Endothelial cell of umbilical vein (primary cell): ENCODE data around the gene FTHL17. TPM values are rescaled to one million over a fixed set of nuclear protein-coding genes. Genes with fewer than 3 reads are reported as not detected.

Experiments used
- BruUV-seq: library from RNA; stranded (reverse); fragments of 400-500 nt; replicated peaks from 2 replicates; lab custom pipeline; 2021; lab: Mats Ljungman, UMichigan
- CTCF ChIA-PET: fragments of 300-600, 350-600 bp; sonication (Branson Sonifier 250); formaldehyde crosslinking; loops from one replicate; lab custom pipeline; 2021; ENCODE audit warnings: antibody characterized with exemption, inconsistent platforms; lab: Charles Lee
- POLR2A ChIA-PET: fragments of 300-600, 350-600 bp; sonication (Branson Sonifier 250); formaldehyde crosslinking; loops from one replicate; lab custom pipeline; 2021; ENCODE audit warnings: antibody characterized with exemption, inconsistent platforms; lab: Charles Lee
- DNase-seq: peaks from one replicate; pipeline ENCODE4 v3.0.0-alpha.2; 2011; ENCODE audit warnings: low read depth, low spot score
- FAIRE-seq: peaks from 2 replicates; lab custom pipeline; 2011; peaks lifted over from hg19 to GRCh38; lab: Jason Lieb, UNC
- H2AFZ ChIP-seq: 2 replicates; pipeline ENCODE4 v1.6.0; 2012; ENCODE audit warnings: low read depth, low read length, control low read depth, inconsistent platforms
- H3K27ac ChIP-seq: 2 replicates; pipeline ENCODE4 v1.5.1; 2011; ENCODE audit warnings: low read depth, mild to moderate bottlenecking, control low read depth, low read length, moderate library complexity; ENCODE audit not compliant: insufficient read depth
- H3K27me3 ChIP-seq, 2 experiments: 2 replicates each; pipeline versions ENCODE4 v1.6.0 to v1.6.1; 2011; ENCODE audit warnings: low read length in 2 of 2, mixed read lengths in 1 of 2; ENCODE audit not compliant: control insufficient read depth in 2 of 2, insufficient read depth in 2 of 2
- H3K36me3 ChIP-seq, 2 experiments: 2 replicates in 1 of 2; 3 replicates in 1 of 2; pipeline ENCODE4 v1.5.1; 2011; ENCODE audit warnings: low read length in 2 of 2, mild to moderate bottlenecking in 1 of 2, moderate library complexity in 1 of 2; ENCODE audit not compliant: control insufficient read depth in 2 of 2, insufficient read depth in 2 of 2; ENCODE audit errors: extremely low read depth in 1 of 2
- H3K4me1 ChIP-seq: 3 replicates; pipeline ENCODE4 v1.5.1; 2011; ENCODE audit warnings: mild to moderate bottlenecking, low read length; ENCODE audit not compliant: control insufficient read depth, insufficient read depth; ENCODE audit errors: extremely low read depth
- H3K4me2 ChIP-seq: 2 replicates; pipeline ENCODE4 v1.6.1; 2011; ENCODE audit warnings: low read length, control low read depth, mixed read lengths; ENCODE audit not compliant: insufficient read depth
- H3K4me3 ChIP-seq, 3 experiments: fragments of 200-600 bp in 1 of 3; sonication (generic), shearing (Covaris generic) in 1 of 3; replicated peaks in 1 of 3; 2 replicates each; pipeline ENCODE4 v1.5.1; 2011 to 2016; ENCODE audit warnings: control low read depth in 3 of 3, low read length in 3 of 3, mild to moderate bottlenecking in 2 of 3, inconsistent platforms in 1 of 3, low read depth in 1 of 3, moderate library complexity in 1 of 3; ENCODE audit not compliant: insufficient read depth in 1 of 3
- H3K79me2 ChIP-seq: 2 replicates; pipeline ENCODE4 v1.6.0; 2012; ENCODE audit warnings: low read length, inconsistent platforms; ENCODE audit not compliant: control insufficient read depth, insufficient read depth
- H3K9ac ChIP-seq: replicated peaks from 2 replicates; pipeline ENCODE3; 2011; ENCODE audit warnings: low read length, control low read depth; ENCODE audit not compliant: insufficient read depth; ENCODE audit errors: extremely low read depth
- H3K9me1 ChIP-seq: replicated peaks from 3 replicates; pipeline ENCODE4 v1.6.0; 2011; ENCODE audit warnings: mild to moderate bottlenecking, low read length; ENCODE audit not compliant: control insufficient read depth, insufficient read depth; ENCODE audit errors: extremely low read depth
- H3K9me3 ChIP-seq: replicated peaks from 2 replicates; pipeline ENCODE4 v1.5.1; 2012; ENCODE audit warnings: low read length, inconsistent platforms; ENCODE audit not compliant: control insufficient read depth, insufficient read depth
- H4K20me1 ChIP-seq: replicated peaks from 2 replicates; pipeline ENCODE3; 2011; ENCODE audit warnings: mild to moderate bottlenecking, low read length; ENCODE audit not compliant: control insufficient read depth, insufficient read depth; ENCODE audit errors: extremely low read depth
- CTCF ChIP-seq, 2 donors: IDR thresholded peaks; 1 replicate in 1 of 2; 2 replicates in 1 of 2; pipeline ENCODE4 v1.5.1; 2011; ENCODE audit warnings: low read length in 2 of 2, mild to moderate bottlenecking in 2 of 2, moderate library complexity in 2 of 2, control low read depth in 1 of 2, inconsistent platforms in 1 of 2, low read depth in 1 of 2; ENCODE audit not compliant: insufficient read depth in 1 of 2; ENCODE audit errors: extremely low read depth in 1 of 2
- EZH2 ChIP-seq: IDR thresholded peaks from 2 replicates; pipeline ENCODE4 v1.6.1; 2012; ENCODE audit warnings: borderline replicate concordance, low read depth, mild to moderate bottlenecking, moderate library complexity, low read length, inconsistent platforms; ENCODE audit not compliant: severe bottlenecking
- FOS ChIP-seq: IDR thresholded peaks from 2 replicates; pipeline ENCODE4 v1.6.1; 2011; ENCODE audit warnings: mild to moderate bottlenecking, low read length, moderate library complexity, borderline replicate concordance; ENCODE audit not compliant: insufficient read depth
- GATA2 ChIP-seq: IDR thresholded peaks from 2 replicates; pipeline ENCODE4 v1.7.0; 2011; ENCODE audit warnings: low read depth, mild to moderate bottlenecking, moderate library complexity, mixed read lengths, low read length; ENCODE audit not compliant: insufficient read length, insufficient read depth
- JUN ChIP-seq: IDR thresholded peaks from 2 replicates; pipeline ENCODE4 v1.6.1; 2011; ENCODE audit warnings: borderline replicate concordance, low read depth; ENCODE audit not compliant: insufficient read length, insufficient read depth
- MAX ChIP-seq: IDR thresholded peaks from 2 replicates; pipeline ENCODE4 v1.6.1; 2011; ENCODE audit not compliant: insufficient read depth, insufficient read length
- MYC ChIP-seq: IDR thresholded peaks from one replicate; pipeline ENCODE4 v1.6.1; 2011; ENCODE audit warnings: mild to moderate bottlenecking, low read depth, low read length
- POLR2A ChIP-seq: IDR thresholded peaks from 2 replicates; pipeline ENCODE4 v1.6.1; 2012; ENCODE audit warnings: low read depth, mild to moderate bottlenecking, control low read depth, low read length
- POLR2AphosphoS5 ChIP-seq: IDR thresholded peaks from 2 replicates; pipeline ENCODE4 v1.6.1; 2012; ENCODE audit warnings: low read depth, mild to moderate bottlenecking, control low read depth, low read length, moderate library complexity; ENCODE audit not compliant: insufficient read depth
- dilution Hi-C: fragments of 300-500 bp; cut with MboI; formaldehyde crosslinking; loops from one replicate; pipeline ENCODE4 v1.15.0; 2019; ENCODE audit warnings: low sequenced_read_pairs; ENCODE audit not compliant: extremely low pct_ligation_motif_present
- intact Hi-C: fragments of 100-400 bp; cut with micrococcal nuclease; formaldehyde crosslinking; loops from one replicate; pipeline ENCODE4 v1.10.0; 2022
- polyA plus RNA-seq, 4 experiments: library from polyadenylated mRNA; depleted of rRNA in 3 of 4; stranded (reverse) in 3 of 4; unstranded in 1 of 4; fragments of >200 nt; gene quantifications; 2 replicates each; pipeline versions ENCODE4 v1.2.1 to v1.2.3, GENCODE V29; 2011 to 2012; ENCODE audit warnings: missing spikeins in 1 of 4
- total RNA-seq: library from RNA; stranded (reverse); gene quantifications from 2 replicates; pipeline ENCODE4 v1.2.3, GENCODE V29; 2021

The FTHL17 gene
- total and polyA plus RNA-seq, 2 donors (not counting 3 experiments of a cell fraction or from before 2014, with no cell fraction given) = not detected

GRCh38 chrX:31060016-31060415 lies 11.8 kb downstream of the FTHL17 start:
- no peaks in the 10 kb centered on the region for H4K20me1 ChIP-seq
- no peak overlapping the region for H2AFZ ChIP-seq
- H3K9me3 ChIP-seq = no peaks in the 10 kb centered on the region
- no peaks in the 10 kb centered on the region for H3K9me1 ChIP-seq
- H3K4me3 ChIP-seq = no peak overlapping the region
- H3K4me1 ChIP-seq = no peaks in the 10 kb centered on the region
- no peak overlapping the region for H3K27ac ChIP-seq
- no peaks in the 10 kb centered on the region for H3K27me3 ChIP-seq
- H3K4me2 ChIP-seq = no peak overlapping the region
- BruUV-seq = no TSS peak
- POLR2A ChIA-PET = no interaction called here
- H3K36me3 ChIP-seq = no peaks in the 10 kb centered on the region
- no peaks in the 10 kb centered on the region for H3K79me2 ChIP-seq
- no peak overlapping the region for H3K9ac ChIP-seq
- dilution Hi-C loops (no loop called here), intact Hi-C loops (no loop called here)
- CTCF ChIA-PET = no interaction called here
- DNase-seq (no peak), FAIRE-seq (no peak)
- TF ChIP-seq MAX (no peak), JUN (no peak), POLR2A (no peak), MYC (no peak)

GRCh38 chrX:31058284-31058683 lies 13.6 kb downstream of the FTHL17 start:
- Histone ChIP-seq H3K79me2 (no peaks in the 10 kb centered on the region), H3K36me3 (no peaks in the 10 kb centered on the region), H3K27ac (no peak overlapping the region), H4K20me1 (no peaks in the 10 kb centered on the region), H3K9ac (no peak overlapping the region), H3K9me1 (no peaks in the 10 kb centered on the region), H3K4me2 (no peak overlapping the region), H3K4me3 (no peak overlapping the region), H3K27me3 (no peaks in the 10 kb centered on the region), H3K9me3 (no peaks in the 10 kb centered on the region), H2AFZ (no peak overlapping the region), H3K4me1 (no peaks in the 10 kb centered on the region)
- intact Hi-C loops = no loop called here
- TF ChIP-seq MAX = no peak
- no peak for TF ChIP-seq JUN
- no peak for TF ChIP-seq POLR2A
- no peak for TF ChIP-seq CTCF (IDR thresholded peaks at IDR 0.05; ENCODE audit: extremely low read depth in 1 of 2, insufficient read depth in 1 of 2, low read depth in 1 of 2, low read length in 2 of 2)
- TF ChIP-seq FOS = no peak
- no peak for TF ChIP-seq POLR2AphosphoS5
- TF ChIP-seq EZH2 = no peak
- TF ChIP-seq GATA2 = no peak
- TF ChIP-seq MYC = no peak
- no peak for DNase-seq
- no peak for FAIRE-seq
- no TSS peak for BruUV-seq
- dilution Hi-C loops = no loop called here
- ChIA-PET CTCF (no interaction called here), POLR2A (no interaction called here)
